AG04450 (cell line): ENCODE measurements around the gene IL22. TPM values are rescaled to one million over a fixed set of nuclear protein-coding genes. Genes with fewer than 3 reads are reported as not detected.

Experiments used
- CTCF ChIA-PET: fragments of 300-600, 350-600 bp; formaldehyde crosslinking; extraction: SDS; loops from one replicate; lab custom pipeline; 2022; ENCODE audit warnings: antibody characterized with exemption, inconsistent platforms; lab: Charles Lee
- POLR2A ChIA-PET: fragments of 350-600 bp; formaldehyde crosslinking; extraction: SDS; loops from one replicate; lab custom pipeline; 2021; ENCODE audit warnings: antibody characterized with exemption, inconsistent platforms; lab: Yijun Ruan, JAX
- DNase-seq: peaks from one replicate; pipeline ENCODE4 v3.0.0-alpha.2; 2011; ENCODE audit warnings: low read depth, low spot score
- H3K27ac ChIP-seq: one replicate; pipeline ENCODE4 v1.5.1; 2012; ENCODE audit warnings: low read depth, low read length, control low read depth
- H3K27me3 ChIP-seq: one replicate; pipeline ENCODE4 v1.6.0; 2012; ENCODE audit warnings: low read length; ENCODE audit not compliant: control insufficient read depth, insufficient read depth
- H3K4me3 ChIP-seq: 2 replicates; pipeline ENCODE4 v1.5.1; 2011; ENCODE audit warnings: mild to moderate bottlenecking, low read depth, low read length, control low read depth
- H3K9me3 ChIP-seq: 2 replicates; pipeline ENCODE4 v1.5.1; 2012; ENCODE audit warnings: low read length; ENCODE audit not compliant: control insufficient read depth, insufficient read depth
- polyA plus RNA-seq: library from polyadenylated mRNA; depleted of rRNA; stranded (reverse); fragments of >200 nt; gene quantifications from 2 replicates; pipeline ENCODE4 v1.2.3, GENCODE V29; 2011; rRNA removed
- TF ChIP-seq, protein P1 (sequence below): IDR thresholded peaks from 2 replicates; pipeline ENCODE4 v1.5.1; 2011; ENCODE audit warnings: low read depth, low read length, control low read depth, inconsistent platforms

Gene IL22
- polyA plus RNA-seq, 1 experiment: not detected

GRCh38 chr12:68206446-68206845 lies 47.0 kb downstream of the IL22 start:
- ChIA-PET CTCF (no interaction called here), POLR2A (no interaction called here)
- peaks cover 3% of the 10 kb centered on the region for H3K27me3 ChIP-seq

GRCh38 chr12:68203460-68203875 lies 49.9 kb downstream of the IL22 start:
- DNase-seq: no peak
- ChIA-PET POLR2A (no interaction called here), CTCF (no interaction called here)
- no peaks in the 10 kb centered on the region for H3K9me3 ChIP-seq
- peaks cover 3% of the 10 kb centered on the region for H3K27me3 ChIP-seq
- TF ChIP-seq, protein P1, sequence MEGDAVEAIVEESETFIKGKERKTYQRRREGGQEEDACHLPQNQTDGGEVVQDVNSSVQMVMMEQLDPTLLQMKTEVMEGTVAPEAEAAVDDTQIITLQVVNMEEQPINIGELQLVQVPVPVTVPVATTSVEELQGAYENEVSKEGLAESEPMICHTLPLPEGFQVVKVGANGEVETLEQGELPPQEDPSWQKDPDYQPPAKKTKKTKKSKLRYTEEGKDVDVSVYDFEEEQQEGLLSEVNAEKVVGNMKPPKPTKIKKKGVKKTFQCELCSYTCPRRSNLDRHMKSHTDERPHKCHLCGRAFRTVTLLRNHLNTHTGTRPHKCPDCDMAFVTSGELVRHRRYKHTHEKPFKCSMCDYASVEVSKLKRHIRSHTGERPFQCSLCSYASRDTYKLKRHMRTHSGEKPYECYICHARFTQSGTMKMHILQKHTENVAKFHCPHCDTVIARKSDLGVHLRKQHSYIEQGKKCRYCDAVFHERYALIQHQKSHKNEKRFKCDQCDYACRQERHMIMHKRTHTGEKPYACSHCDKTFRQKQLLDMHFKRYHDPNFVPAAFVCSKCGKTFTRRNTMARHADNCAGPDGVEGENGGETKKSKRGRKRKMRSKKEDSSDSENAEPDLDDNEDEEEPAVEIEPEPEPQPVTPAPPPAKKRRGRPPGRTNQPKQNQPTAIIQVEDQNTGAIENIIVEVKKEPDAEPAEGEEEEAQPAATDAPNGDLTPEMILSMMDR: no peak
- H3K27ac ChIP-seq: no peak overlapping the region
- H3K4me3 ChIP-seq: no peak overlapping the region

More at GRCh38 chr12:68206446-68206845, 47.0 kb downstream of the IL22 start:
- TF ChIP-seq, protein P1: no peak
- DNase-seq: no peak
- Histone ChIP-seq H3K27ac (no peak overlapping the region), H3K9me3 (no peaks in the 10 kb centered on the region), H3K4me3 (no peak overlapping the region)

- no peak for DNase-seq
- Histone ChIP-seq H3K27me3 (no peaks in the 10 kb centered on the region), H3K9me3 (no peaks in the 10 kb centered on the region), H3K4me3 (no peak overlapping the region), H3K27ac (no peak overlapping the region)
- ChIA-PET POLR2A (no interaction called here), CTCF (no interaction called here)
- TF ChIP-seq, protein P1: no peak
These were observed 52.5 kb downstream of the IL22 start for GRCh38 chr12:68200854-68201253.

GRCh38 chr12:68199127-68199526 lies 54.3 kb downstream of the IL22 start:
- POLR2A ChIA-PET: no interaction called here
- DNase-seq: no peak
- TF ChIP-seq, protein P1: no peak
- no peak overlapping the region for H3K4me3 ChIP-seq
- CTCF ChIA-PET: no interaction called here
- H3K27ac ChIP-seq: no peak overlapping the region
- H3K9me3 ChIP-seq: no peaks in the 10 kb centered on the region
- no peaks in the 10 kb centered on the region for H3K27me3 ChIP-seq

DNA sequence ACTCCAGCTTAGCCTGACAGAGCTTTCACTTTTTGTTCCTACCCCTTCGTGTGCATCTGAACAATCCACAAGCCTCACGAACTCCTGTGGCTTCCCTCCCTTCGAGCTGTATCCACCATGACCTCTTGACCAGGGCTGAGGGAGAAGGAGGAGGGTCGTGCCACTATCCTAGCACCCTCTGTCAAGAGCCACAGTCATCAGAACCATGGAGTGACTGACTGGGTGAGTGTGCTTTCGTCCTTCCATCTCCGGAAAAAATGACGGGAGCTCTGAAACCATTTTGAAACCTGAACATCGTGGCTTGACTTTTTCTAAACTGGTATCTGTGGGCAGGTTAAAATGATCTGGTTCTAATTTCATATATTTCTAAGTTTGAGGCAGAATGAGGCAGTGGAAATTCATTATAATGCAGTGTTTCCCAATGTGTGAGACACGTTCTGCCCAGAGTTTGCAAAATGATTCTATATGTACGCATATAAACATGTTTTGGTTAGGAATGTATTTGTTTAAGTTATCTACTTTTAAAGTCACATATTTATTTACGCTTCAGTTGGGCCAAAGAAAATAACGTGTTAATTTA lies 54.8 kb downstream of the IL22 start:
- TF ChIP-seq, protein P1: no peak
- H3K27me3 ChIP-seq: peaks cover 2% of the 10 kb centered on the region
- no peaks in the 10 kb centered on the region for H3K9me3 ChIP-seq
- CTCF ChIA-PET: no interaction called here
- POLR2A ChIA-PET: interaction anchor here (0.6 kb wide), 1 partner anchor 91 kb away, joined by 3 read pairs; no protein-coding TSS in a partner anchor
- H3K4me3 ChIP-seq: no peak overlapping the region
- no peak for DNase-seq
- no peak overlapping the region for H3K27ac ChIP-seq

Other genes with a start within 250 kb of the IL22 start
- gene IFNG, start 93.9 kb downstream of the IL22 start, polyA plus RNA-seq: not detected in 2 replicates
- gene IL26, start 27.8 kb downstream of the IL22 start, polyA plus RNA-seq: not detected in 2 replicates
- gene MDM1, start 78.8 kb upstream of the IL22 start, polyA plus RNA-seq: 8.1 and 13.5 TPM in 2 replicates